ENCODE measurements around the gene ARHGAP19. TPM values are rescaled to one million over a fixed set of nuclear protein-coding genes. Genes with fewer than 3 reads are reported as not detected.

Gene ARHGAP19
- total RNA-seq, 1 experiment from 2014 or later, result 33.2 TPM

- H3K4me1 Mint-ChIP-seq, result peaks cover 3 to 12% of the 10 kb centered on the region in 2 experiments; a peak in 2 of 4 replicates
- Histone ChIP-seq H3K23ac (ENCODE audit: insufficient read length, low read depth, low read length) (no peak overlapping the region), H3K4me2 (ENCODE audit: insufficient read depth, insufficient read length, low read length) (no peak overlapping the region), H2BK120ac (ENCODE audit: low read depth, low read length, poor library complexity, severe bottlenecking) (no peak overlapping the region), H3K9ac (ENCODE audit: extremely low read depth, insufficient read length, low read length) (no peak overlapping the region), H3K9me3 (ENCODE audit: control insufficient read depth, low read depth, low read length) (no peaks in the 10 kb centered on the region), H3K79me1 (ENCODE audit: insufficient read depth, low read depth, low read length, poor library complexity, severe bottlenecking) (no peaks in the 10 kb centered on the region), H3K56ac (ENCODE audit: insufficient read length, low read depth, low read length) (no peak overlapping the region), H2AK5ac (ENCODE audit: insufficient read length, low read length) (no peak overlapping the region), H3K4ac (ENCODE audit: low read depth, low read length) (no peak overlapping the region), H3K27me3 (ENCODE audit: insufficient read depth, low read length) (peaks cover 14% of the 10 kb centered on the region; the same call in 1 of the 2 replicates), H2BK20ac (ENCODE audit: low read depth, low read length, poor library complexity, severe bottlenecking) (no peak overlapping the region), H3T11ph (ENCODE audit: low read length) (no peak overlapping the region), H4K5ac (ENCODE audit: insufficient read length, low read depth, low read length) (no peak overlapping the region), H4K91ac (ENCODE audit: insufficient read length, low read depth, low read length) (no peak overlapping the region), H3K79me2 (ENCODE audit: insufficient read depth, low read length) (no peaks in the 10 kb centered on the region), H4K20me1 (ENCODE audit: control insufficient read depth, insufficient read depth, insufficient read length) (no peaks in the 10 kb centered on the region), H3K27ac (ENCODE audit: insufficient read length, low read depth, low read length) (no peak overlapping the region), H2BK5ac (ENCODE audit: insufficient read length, low read length) (no peak overlapping the region), H3K18ac (ENCODE audit: insufficient read length, low read depth, low read length) (no peak overlapping the region), H3K14ac (ENCODE audit: insufficient read depth, low read length) (no peak overlapping the region), H3K23me2 (ENCODE audit: insufficient read length, low read depth, low read length, poor library complexity, severe bottlenecking) (peaks cover 5% of the 10 kb centered on the region), H2BK12ac (ENCODE audit: insufficient read length, low read depth, low read length) (no peak overlapping the region), H2AFZ (ENCODE audit: low read length) (no peak overlapping the region), H4K8ac (replicated peaks; ENCODE audit: insufficient read length, low read depth, low read length) (no peak overlapping the region), H2BK15ac (ENCODE audit: low read depth, low read length) (no peak overlapping the region), H3K4me1 (ENCODE audit: insufficient read depth, low read length) (no peaks in the 10 kb centered on the region)
- H3K27ac Mint-ChIP-seq, result no peak overlapping the region
- no peaks in the 10 kb centered on the region for H3K36me3 Mint-ChIP-seq (ENCODE audit: insufficient read depth in 1 of 3, low read depth in 3 of 3)
- H3K27me3 Mint-ChIP-seq (ENCODE audit: low read depth), result peaks cover 74% of the 10 kb centered on the region
- WGBS (ENCODE audit: extremely low coverage, insufficient read length, low lambda C conversion rate), result no CpG with 5 or more reads among the region's 2 CpGs
- H3K9me3 Mint-ChIP-seq, result no peaks in the 10 kb centered on the region
- H3K4me3 Mint-ChIP-seq, result no peak overlapping the region
- TF ChIP-seq, protein P1, sequence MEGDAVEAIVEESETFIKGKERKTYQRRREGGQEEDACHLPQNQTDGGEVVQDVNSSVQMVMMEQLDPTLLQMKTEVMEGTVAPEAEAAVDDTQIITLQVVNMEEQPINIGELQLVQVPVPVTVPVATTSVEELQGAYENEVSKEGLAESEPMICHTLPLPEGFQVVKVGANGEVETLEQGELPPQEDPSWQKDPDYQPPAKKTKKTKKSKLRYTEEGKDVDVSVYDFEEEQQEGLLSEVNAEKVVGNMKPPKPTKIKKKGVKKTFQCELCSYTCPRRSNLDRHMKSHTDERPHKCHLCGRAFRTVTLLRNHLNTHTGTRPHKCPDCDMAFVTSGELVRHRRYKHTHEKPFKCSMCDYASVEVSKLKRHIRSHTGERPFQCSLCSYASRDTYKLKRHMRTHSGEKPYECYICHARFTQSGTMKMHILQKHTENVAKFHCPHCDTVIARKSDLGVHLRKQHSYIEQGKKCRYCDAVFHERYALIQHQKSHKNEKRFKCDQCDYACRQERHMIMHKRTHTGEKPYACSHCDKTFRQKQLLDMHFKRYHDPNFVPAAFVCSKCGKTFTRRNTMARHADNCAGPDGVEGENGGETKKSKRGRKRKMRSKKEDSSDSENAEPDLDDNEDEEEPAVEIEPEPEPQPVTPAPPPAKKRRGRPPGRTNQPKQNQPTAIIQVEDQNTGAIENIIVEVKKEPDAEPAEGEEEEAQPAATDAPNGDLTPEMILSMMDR (conservative IDR thresholded peaks at IDR 0.05), result no peak
- no peak for DNase-seq
Measured at GRCh38 chr10:97190450-97190849, 102.0 kb downstream of the ARHGAP19 start.
